IMR-90 (cell line): ENCODE measurements around the gene SLC1A1. TPM values are rescaled to one million over a fixed set of nuclear protein-coding genes. Genes with fewer than 3 reads are reported as not detected.

Experiments used
- ATAC-seq: fragments of 200-7000 bp; cut with Tn5 transposase; 2 replicates; pipeline ENCODE4 v1.9.1; 2020; ENCODE audit warnings: low read depth, mild to moderate bottlenecking, moderate library complexity
- BruUV-seq: library from RNA; stranded (reverse); fragments of 400-500 nt; replicated peaks from 2 replicates; lab custom pipeline; 2021; lab: Mats Ljungman, UMichigan
- CTCF ChIA-PET: fragments of 300-600 bp; formaldehyde crosslinking; extraction: SDS; loops from one replicate; lab custom pipeline; 2021; ENCODE audit warnings: antibody characterized with exemption; lab: Yijun Ruan, JAX
- POLR2A ChIA-PET: fragments of 300-600 bp; sonication (Branson Sonifier 250); formaldehyde crosslinking; loops from one replicate; lab custom pipeline; 2022; ENCODE audit warnings: antibody characterized with exemption; ENCODE audit not compliant: unreplicated experiment; lab: Charles Lee
- DNase-seq: peaks from one replicate; pipeline ENCODE4 v3.0.0; 2013
- H2AFZ ChIP-seq: replicated peaks from 2 replicates; pipeline ENCODE3; 2013; ENCODE audit warnings: low read length, mild to moderate bottlenecking; ENCODE audit not compliant: poor library complexity
- H2AK5ac ChIP-seq: 2 replicates; pipeline ENCODE4 v1.6.1; 2013; ENCODE audit warnings: low read depth, low read length, inconsistent platforms
- H2AK9ac ChIP-seq: replicated peaks from 2 replicates; pipeline ENCODE3; 2013; ENCODE audit warnings: mild to moderate bottlenecking, low read depth, low read length, moderate library complexity; ENCODE audit not compliant: poor library complexity
- H2BK120ac ChIP-seq: 2 replicates; pipeline ENCODE4 v1.6.1; 2013; ENCODE audit warnings: low read depth, low read length, inconsistent platforms
- H2BK15ac ChIP-seq: 3 replicates; pipeline ENCODE4 v1.6.1; 2013; ENCODE audit warnings: low read depth, low read length, inconsistent platforms
- H2BK20ac ChIP-seq: 2 replicates; pipeline ENCODE4 v1.6.1; 2013; ENCODE audit warnings: low read depth, mild to moderate bottlenecking, inconsistent platforms, low read length, moderate library complexity
- H2BK5ac ChIP-seq: 2 replicates; pipeline ENCODE4 v1.6.1; 2013; ENCODE audit warnings: mild to moderate bottlenecking, low read depth, low read length, inconsistent platforms; ENCODE audit not compliant: poor library complexity, severe bottlenecking
- H3K14ac ChIP-seq: replicated peaks from 2 replicates; pipeline ENCODE4 v1.6.1; 2013; ENCODE audit warnings: low read depth, low read length, inconsistent platforms
- H3K18ac ChIP-seq: 2 replicates; pipeline ENCODE4 v1.6.1; 2013; ENCODE audit warnings: low read depth, low read length, control low read depth
- H3K23ac ChIP-seq: 2 replicates; pipeline ENCODE4 v1.6.1; 2013; ENCODE audit warnings: low read depth, low read length, inconsistent platforms
- H3K27ac ChIP-seq: 2 replicates; pipeline ENCODE4 v1.5.1; 2013; ENCODE audit warnings: mild to moderate bottlenecking, control low read depth, low read length; ENCODE audit not compliant: insufficient read depth
- H3K27me3 ChIP-seq: 2 replicates; pipeline ENCODE4 v1.6.1; 2013; ENCODE audit warnings: low read length; ENCODE audit not compliant: control insufficient read depth, insufficient read depth
- H3K36me3 ChIP-seq: 2 replicates; pipeline ENCODE4 v1.6.1; 2013; ENCODE audit warnings: low read length, mixed read lengths; ENCODE audit not compliant: control insufficient read depth, insufficient read depth
- H3K4ac ChIP-seq: 2 replicates; pipeline ENCODE4 v1.6.1; 2013; ENCODE audit warnings: low read depth, low read length, inconsistent platforms
- H3K4me1 ChIP-seq: 2 replicates; pipeline ENCODE4 v1.6.1; 2013; ENCODE audit warnings: low read length, mixed read lengths; ENCODE audit not compliant: control insufficient read depth, insufficient read depth
- H3K4me2 ChIP-seq: 2 replicates; pipeline ENCODE4 v1.6.1; 2013; ENCODE audit warnings: low read depth, mild to moderate bottlenecking, control low read depth, low read length, moderate library complexity
- H3K4me3 ChIP-seq: 2 replicates; pipeline ENCODE4 v1.5.1; 2013; ENCODE audit warnings: low read depth, mild to moderate bottlenecking, control low read depth, low read length, moderate library complexity; ENCODE audit not compliant: insufficient read depth
- H3K56ac ChIP-seq: 2 replicates; pipeline ENCODE4 v1.6.1; 2013; ENCODE audit warnings: low read length, inconsistent platforms; ENCODE audit not compliant: insufficient read depth; ENCODE audit errors: extremely low read depth
- H3K79me1 ChIP-seq, 2 experiments: 2 replicates each; pipeline ENCODE4 v1.6.1; 2013; ENCODE audit warnings: low read length in 2 of 2, inconsistent platforms in 1 of 2, low read depth in 1 of 2
- H3K9ac ChIP-seq: 2 replicates; pipeline ENCODE4 v1.6.1; 2013; ENCODE audit warnings: low read depth, low read length, control low read depth
- H3K9me1 ChIP-seq: 2 replicates; pipeline ENCODE4 v1.6.1; 2013; ENCODE audit warnings: low read length, inconsistent platforms; ENCODE audit not compliant: insufficient read depth
- H3K9me3 ChIP-seq: 2 replicates; pipeline ENCODE4 v1.6.1; 2013; ENCODE audit warnings: low read length; ENCODE audit not compliant: control insufficient read depth, insufficient read depth
- H4K20me1 ChIP-seq: 2 replicates; pipeline ENCODE4 v1.6.1; 2013; ENCODE audit warnings: low read length, inconsistent platforms; ENCODE audit not compliant: insufficient read depth
- H4K5ac ChIP-seq: 2 replicates; pipeline ENCODE4 v1.6.1; 2013; ENCODE audit warnings: mild to moderate bottlenecking, low read depth, low read length, control low read depth
- H4K8ac ChIP-seq, 2 experiments: 2 replicates each; pipeline ENCODE4 v1.6.1; 2013; ENCODE audit warnings: low read depth in 2 of 2, low read length in 2 of 2, control low read depth in 1 of 2, inconsistent platforms in 1 of 2
- H4K91ac ChIP-seq: 2 replicates; pipeline ENCODE4 v1.6.1; 2013; ENCODE audit warnings: low read depth, low read length, inconsistent platforms; ENCODE audit not compliant: insufficient read depth
- CHD1 ChIP-seq: IDR thresholded peaks from 2 replicates; pipeline ENCODE4 v1.6.1; 2012; ENCODE audit warnings: low read depth, low read length, improper control_type of control experiment
- MXI1 ChIP-seq: IDR thresholded peaks from 2 replicates; pipeline ENCODE4 v1.6.1; 2012; ENCODE audit warnings: low read depth, mild to moderate bottlenecking, low read length, moderate library complexity, borderline replicate concordance
- RCOR1 ChIP-seq: IDR thresholded peaks from 2 replicates; pipeline ENCODE4 v1.6.1; 2012; ENCODE audit warnings: mild to moderate bottlenecking, low read length, improper control_type of control experiment; ENCODE audit not compliant: insufficient replicate concordance
- WGBS, 2 experiments: methylation state at CpG; one replicate each; pipeline versions ENCODE4 v1.1.5 to v1.1.7; 2013; ENCODE audit warnings: missing lambda C conversion rate in 2 of 2; ENCODE audit not compliant: insufficient read length in 1 of 2; ENCODE audit errors: extremely low coverage in 2 of 2; 5-methylcytosine and 5-hydroxymethylcytosine counted together
- dilution Hi-C: fragments of 300-500 bp; cut with HindIII; formaldehyde crosslinking; loops from one replicate; pipeline ENCODE4 v1.14.3; 2018; ENCODE audit warnings: low sequenced_read_pairs; ENCODE audit not compliant: unreplicated experiment
- in situ Hi-C: fragments of 300-500 bp; cut with MboI; formaldehyde crosslinking; loops from 3 replicates; pipeline ENCODE4 v1.14.3; 2019; ENCODE audit warnings: low sequenced_read_pairs, inconsistent platforms, mixed read lengths
- intact Hi-C: fragments of 100-400 bp; cut with micrococcal nuclease; formaldehyde crosslinking; loops from 2 replicates; pipeline ENCODE4 v1.10.0; 2022
- polyA plus RNA-seq, 3 experiments: library from polyadenylated mRNA; depleted of rRNA; stranded (reverse); fragments of >200 nt; gene quantifications; 2 replicates each; pipeline ENCODE4 v1.2.3, GENCODE V29; 2012; ENCODE audit warnings: low replicate concordance in 1 of 3
- total RNA-seq: library from RNA; depleted of rRNA; stranded (reverse); fragments of >200 nt; gene quantifications from 2 replicates; pipeline ENCODE4 v1.2.3, GENCODE V29; 2012

Gene SLC1A1
- total and polyA plus RNA-seq, 2 of the 4 experiments (the other 2 are of a cell fraction): 2.2 to 4.1 TPM

GRCh38 chr9:4501147-4501507 is 10.9 kb downstream of the SLC1A1 start:
- Histone ChIP-seq H4K5ac (no peak overlapping the region), H2BK15ac (no peak overlapping the region), H3K4ac (no peak overlapping the region), H3K9me1 (no peaks in the 10 kb centered on the region), H4K91ac (no peak overlapping the region), H3K9me3 (no peaks in the 10 kb centered on the region), H3K14ac (no peak overlapping the region), H3K79me1 (no peaks in the 10 kb centered on the region), H4K20me1 (no peaks in the 10 kb centered on the region), H4K8ac (no peak overlapping the region), H3K36me3 (no peaks in the 10 kb centered on the region), H2BK5ac (no peak overlapping the region), H2AK5ac (no peak overlapping the region), H2BK120ac (no peak overlapping the region), H3K27me3 (no peaks in the 10 kb centered on the region), H3K4me1 (no peaks in the 10 kb centered on the region), H3K9ac (no peak overlapping the region), H2AFZ (no peak overlapping the region), H3K4me3 (no peak overlapping the region), H3K27ac (no peak overlapping the region), H3K4me2 (no peak overlapping the region), H2AK9ac (no peak overlapping the region), H3K18ac (no peak overlapping the region), H3K56ac (no peak overlapping the region), H2BK20ac (no peak overlapping the region), H3K23ac (no peak overlapping the region)
- dilution Hi-C loops (no loop called here), in situ Hi-C loops (no loop called here), intact Hi-C loops (no loop called here)
- TF ChIP-seq RCOR1 (no peak), CHD1 (no peak), MXI1 (no peak)
- WGBS, 2 experiments: no CpG with 5 or more reads among the region's 5 CpGs
- no TSS peak for BruUV-seq
- ChIA-PET POLR2A (no interaction called here), CTCF (no interaction called here)
- DNase-seq (no peak), ATAC-seq (no peak)
